NCI-H187 (cell line): ENCODE data around the gene TECRL.

Source experiments
- DNase-seq, 2 experiments: peaks; one replicate each; lab custom pipeline; 2025; lab: John Stamatoyannopoulos, UW

Gene TECRL

DNA sequence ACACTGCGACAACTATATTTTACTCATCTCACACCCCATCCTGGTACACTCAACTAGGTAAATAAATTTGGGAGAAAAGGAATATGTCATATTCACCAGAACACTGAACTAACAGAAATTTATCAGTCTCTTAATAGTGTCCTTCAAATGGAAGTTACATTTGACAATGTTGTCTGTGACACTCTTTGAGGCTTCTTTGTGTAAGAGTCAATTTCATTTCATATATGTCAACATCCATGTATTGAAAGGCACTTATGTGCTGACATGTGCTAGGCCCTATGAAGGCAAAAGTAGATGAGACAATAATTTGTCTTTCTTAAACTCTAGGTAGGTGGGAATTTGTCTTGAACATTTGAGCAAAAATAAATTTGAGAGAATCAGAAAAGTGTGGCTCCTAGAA is 82.0 kb downstream of the TECRL start:
- DNase-seq: no peak

DNA sequence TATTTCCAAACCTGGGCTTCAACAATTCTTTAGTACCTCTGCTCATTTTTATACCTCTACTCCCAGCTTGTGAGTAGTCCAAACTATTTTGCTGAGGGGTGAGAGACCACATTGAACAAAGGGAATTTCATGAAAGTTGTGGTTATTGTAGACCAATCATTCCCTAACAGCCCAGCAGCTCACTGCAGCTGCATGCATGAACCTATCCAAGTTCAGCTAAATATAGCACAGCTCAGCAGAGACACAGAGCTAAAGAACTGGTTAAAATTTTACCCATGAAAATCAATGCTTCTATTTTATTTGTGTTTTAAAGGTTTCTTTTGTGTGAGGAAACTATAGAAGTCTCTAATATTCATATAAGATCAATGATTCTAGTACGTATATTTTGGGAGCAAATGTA is 82.7 kb downstream of the TECRL start:
- DNase-seq: no peak

DNA sequence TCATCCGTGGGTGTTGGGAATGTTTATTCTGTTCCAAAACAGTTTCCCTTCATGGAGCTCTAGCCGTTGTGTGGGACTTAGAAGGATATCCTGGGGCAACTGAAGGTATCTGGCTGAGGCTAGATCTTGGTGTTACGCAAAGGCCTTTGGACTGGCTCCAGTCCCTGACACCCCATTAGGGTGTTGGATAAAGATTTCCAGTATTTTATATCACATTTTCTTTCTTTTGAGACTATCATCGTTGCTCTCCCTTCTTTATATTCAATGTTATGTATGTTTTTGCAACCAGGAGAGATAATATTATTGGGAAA is 103.0 kb downstream of the TECRL start:
- DNase-seq: no peak

DNA sequence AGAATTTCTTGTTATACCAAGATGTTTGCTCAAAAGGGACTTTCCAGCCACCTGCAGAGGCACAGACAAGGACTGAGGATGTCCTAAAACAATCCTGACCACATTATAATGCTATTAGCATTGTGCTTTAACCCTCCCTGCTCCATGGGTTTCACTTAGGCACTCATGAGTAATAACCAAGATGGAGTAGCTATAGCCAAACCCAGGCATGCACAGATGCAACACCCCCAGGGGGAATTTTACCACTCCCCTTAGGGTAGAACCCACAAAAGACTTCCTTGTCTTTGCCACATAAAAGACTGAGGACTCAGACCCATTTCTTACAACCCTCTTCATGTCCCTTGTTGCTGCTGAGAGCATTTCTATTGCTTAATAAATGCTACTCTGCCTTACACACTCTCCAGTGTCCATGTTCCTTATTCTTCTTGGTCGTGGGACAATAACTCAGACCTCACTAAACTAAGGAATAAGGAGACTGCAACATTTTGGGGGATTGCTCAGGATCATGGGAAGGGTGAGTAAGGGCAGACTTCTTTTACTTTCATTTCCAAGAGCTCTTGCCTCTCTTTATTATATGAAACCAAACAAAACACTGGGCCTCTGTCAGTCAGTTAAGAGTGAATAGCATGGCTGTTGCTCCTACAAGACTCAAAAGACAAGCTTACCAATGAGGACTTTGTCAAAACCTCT is 103.5 kb downstream of the TECRL start:
- DNase-seq: no peak

DNA sequence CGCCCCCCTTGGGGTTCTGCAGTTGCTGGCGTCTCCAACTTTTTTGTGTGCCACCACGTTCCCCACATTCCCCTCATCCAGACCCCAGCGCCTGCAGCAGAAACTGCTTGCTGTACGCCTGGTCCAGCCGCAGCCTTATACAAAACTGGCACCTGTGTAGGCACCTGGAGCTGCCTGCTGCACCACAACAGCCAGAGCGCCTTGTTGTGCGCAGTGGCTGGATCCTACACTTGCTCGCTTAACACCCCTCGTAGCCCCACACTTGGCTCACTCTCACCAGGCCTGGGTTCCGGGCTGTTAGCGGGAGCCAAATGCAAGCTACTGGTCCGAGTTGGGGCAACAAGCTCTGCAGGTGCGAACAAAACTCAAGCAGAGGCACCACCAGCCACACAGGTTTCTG is 136.8 kb downstream of the TECRL start:
- no peak for DNase-seq

DNA sequence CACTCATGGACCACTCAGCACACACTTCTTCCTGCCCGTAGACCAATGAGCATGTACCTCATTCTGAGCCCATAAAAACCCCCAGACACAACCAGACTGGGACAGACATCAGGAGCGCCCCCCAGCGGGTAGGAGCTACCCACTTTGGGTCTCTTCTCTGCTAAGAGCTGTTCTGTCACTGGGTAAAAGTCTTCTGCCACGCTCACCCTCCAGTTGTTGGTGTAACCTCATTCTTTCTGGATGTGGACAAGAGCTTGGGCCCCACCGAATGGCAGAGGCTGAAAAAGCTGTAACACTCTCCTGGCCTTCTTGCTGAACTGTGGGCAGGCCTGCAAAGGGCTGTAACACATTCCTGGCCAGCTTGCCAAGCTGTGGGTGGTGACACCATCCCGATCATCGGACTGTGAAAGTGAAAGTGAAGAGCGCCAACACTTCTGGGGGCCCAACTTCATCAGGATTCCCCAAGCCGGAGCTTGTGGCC is 137.6 kb downstream of the TECRL start:
- no peak for DNase-seq

DNA sequence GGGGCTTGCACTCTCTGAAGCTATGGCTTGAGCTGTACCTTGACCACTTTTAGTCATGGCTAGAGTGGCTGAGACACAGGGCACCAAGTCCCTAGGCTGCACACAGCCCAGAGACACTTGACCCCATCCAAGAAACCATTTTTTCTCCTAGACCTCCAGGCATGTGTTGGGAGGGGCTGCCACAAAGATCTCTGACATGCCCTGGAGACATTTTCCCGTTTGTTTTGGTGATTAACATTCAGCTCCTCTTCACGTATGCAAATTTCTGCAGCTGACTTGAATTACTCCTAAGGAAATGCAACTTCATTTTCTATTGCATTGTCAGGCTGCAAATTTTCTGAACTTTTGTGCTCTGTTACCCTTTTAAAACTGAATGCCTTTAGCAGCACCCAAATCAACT is 142.6 kb downstream of the TECRL start:
- no peak for DNase-seq

DNA sequence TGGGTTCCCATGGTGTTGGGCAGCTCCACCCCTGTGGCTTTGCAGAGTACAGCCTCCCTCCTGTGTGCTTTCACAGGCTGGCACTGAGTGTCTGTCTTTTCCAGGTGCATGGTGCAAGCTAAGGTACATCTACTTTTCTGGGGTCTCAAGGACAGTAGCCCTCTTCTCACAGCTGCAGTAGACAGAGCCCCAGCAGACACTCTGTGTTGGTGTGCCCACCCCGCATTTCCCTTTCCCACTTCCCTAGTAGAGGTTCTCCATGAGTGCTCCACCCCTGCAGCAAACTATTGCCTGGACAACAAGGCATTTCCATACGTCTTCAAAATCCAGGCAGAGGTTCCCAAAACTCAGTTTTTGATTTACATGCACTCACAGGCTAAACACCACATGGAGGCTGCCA is 143.0 kb downstream of the TECRL start:
- no peak for DNase-seq

DNA sequence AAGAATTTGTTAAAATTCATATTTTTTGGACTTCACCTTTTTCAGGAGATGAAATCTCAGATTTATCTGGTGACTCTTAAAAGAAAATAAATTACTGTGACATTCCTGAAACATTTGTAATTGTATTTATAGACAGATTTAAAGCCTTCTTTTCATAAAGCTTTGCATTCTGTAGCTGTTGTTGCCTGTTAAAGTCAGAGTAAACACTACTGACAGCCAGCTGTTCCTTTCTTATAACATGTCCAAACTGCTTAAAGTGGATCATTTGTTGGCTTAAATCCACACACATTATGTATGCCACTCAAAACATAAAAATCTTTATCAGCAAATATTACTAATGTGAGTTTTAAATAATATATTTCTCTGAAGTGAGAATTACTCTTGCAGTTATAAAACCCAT is 157.5 kb downstream of the TECRL start:
- no peak for DNase-seq

DNA sequence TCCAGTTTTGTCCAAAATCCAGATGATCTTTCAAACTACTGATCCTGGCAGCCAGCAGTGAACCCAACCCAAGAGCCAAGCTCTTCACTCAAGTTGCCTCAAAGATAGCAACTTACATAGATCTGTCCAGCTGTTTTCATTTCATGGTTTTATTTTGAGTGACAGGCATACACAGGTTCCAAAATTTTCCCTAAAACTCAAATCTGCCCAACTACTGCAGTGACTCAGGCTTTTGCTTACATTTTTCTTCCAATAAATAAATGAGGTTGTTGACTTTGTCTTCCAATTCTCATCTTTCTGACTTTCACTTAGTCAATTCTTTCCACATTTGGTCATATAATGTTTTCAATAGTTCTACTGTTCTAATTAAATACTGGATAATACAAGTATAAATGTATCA is 158.8 kb downstream of the TECRL start:
- no peak for DNase-seq

DNA sequence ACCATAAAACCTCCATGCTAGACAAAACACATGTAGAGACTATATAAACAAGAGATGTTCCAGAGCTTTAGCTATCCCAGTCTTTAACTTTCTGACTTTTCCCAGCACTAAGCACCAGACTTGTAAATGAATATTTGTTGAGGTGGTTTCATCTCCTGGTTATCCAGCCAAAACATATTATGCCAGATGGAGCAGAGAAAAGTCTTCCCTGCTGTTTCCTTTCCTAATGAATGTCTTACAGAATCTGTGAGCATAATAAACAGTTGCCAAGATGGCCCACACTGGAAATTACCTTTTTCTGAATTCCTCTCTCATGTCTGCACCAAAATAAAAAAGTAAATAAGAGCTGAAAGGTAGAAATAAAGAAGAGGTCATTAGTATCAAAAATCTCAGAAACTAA is 159.2 kb downstream of the TECRL start:
- no peak for DNase-seq

DNA sequence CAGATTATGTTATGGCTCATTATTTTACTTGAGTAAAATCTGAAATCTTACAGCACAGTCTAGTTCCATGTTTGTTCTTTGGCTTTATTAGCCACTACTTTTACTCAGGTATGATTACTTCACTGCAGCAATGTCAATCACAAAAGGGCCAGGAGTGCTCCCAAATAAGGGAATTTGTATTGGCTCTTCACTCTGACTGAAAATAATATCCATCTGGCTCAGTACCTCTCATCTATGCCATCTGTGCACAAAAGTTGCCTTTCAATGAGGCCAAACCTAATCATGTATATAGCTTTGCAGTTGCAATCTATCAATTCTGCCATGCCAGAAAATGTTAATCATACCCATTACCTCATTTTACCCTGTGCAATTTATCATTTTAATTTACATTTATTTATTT is 161.1 kb downstream of the TECRL start:
- DNase-seq: no peak

DNA sequence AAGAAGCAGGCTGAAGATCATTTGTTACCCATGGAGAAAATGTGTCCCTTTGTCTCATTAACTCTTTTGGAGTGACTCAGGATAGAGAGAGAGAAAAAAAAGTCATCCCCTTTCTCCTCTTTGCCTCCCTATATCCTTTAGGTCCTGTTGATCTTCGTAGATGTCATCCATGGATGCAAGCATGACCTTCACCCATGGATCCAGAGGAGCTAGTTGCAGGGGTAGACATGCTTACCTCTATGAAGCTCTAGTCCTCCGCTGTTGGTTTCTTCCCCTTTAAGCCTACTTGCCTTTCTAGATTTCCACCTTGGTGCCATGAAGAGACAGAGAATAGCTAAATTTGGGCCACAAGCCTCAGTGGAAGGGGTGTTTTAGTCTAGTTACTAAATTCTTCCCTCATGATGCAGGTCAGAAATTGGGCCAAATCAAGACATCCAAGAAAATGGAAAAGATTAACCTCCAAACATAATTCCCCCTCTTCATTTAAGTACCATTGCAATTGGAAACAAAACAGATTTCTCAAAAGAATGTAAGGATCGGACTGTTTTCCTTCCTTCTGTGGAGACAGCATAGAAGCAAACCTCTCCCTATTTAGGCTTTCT is 178.4 kb downstream of the TECRL start:
- DNase-seq: no peak
